Stimulated activated CD4-positive, alpha-beta T cell treated with anti-CD3 and anti-CD28 coated beads, Interleukin-1b, Interleukin-23, amount 100 ng/mL, for 24 hours (primary cell): Measurements from ENCODE around the gene USP9X.
A peak's percentile ranks its signal among the peaks of the same experiment; 100 is the strongest.
"Not testable (repeated sequence)": the region's sequence is repeated elsewhere in the genome, so short reads cannot be mapped to it uniquely, and the experiment has no call there.

ENCODE experiments used
- DNase-seq, 4 experiments: peaks; one replicate each; pipeline ENCODE4 v3.0.0-alpha.2; 2020; ENCODE audit warnings: low read depth in 4 of 4, low spot score in 1 of 4

Gene USP9X

DNA sequence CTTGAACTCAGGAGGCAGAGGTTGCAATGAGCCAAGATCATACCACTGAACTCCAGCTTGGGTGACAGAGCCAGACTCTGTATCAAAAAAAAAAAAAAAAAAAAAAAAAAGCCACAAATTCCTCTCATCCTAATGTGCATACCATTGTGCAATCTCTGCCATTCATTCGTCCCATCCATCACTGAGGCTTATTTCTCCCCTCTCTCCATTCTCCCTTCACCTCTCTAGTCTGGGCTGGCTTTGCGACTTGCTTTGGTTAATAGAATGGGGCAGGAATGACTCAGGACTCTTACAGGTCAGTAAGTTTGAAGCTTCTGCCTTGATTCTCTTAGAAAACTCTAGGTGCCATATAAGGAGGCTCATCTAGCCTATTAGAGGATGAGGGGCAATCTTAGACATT is 188.4 kb downstream of the USP9X start:
- DNase-seq, result no peak

DNA sequence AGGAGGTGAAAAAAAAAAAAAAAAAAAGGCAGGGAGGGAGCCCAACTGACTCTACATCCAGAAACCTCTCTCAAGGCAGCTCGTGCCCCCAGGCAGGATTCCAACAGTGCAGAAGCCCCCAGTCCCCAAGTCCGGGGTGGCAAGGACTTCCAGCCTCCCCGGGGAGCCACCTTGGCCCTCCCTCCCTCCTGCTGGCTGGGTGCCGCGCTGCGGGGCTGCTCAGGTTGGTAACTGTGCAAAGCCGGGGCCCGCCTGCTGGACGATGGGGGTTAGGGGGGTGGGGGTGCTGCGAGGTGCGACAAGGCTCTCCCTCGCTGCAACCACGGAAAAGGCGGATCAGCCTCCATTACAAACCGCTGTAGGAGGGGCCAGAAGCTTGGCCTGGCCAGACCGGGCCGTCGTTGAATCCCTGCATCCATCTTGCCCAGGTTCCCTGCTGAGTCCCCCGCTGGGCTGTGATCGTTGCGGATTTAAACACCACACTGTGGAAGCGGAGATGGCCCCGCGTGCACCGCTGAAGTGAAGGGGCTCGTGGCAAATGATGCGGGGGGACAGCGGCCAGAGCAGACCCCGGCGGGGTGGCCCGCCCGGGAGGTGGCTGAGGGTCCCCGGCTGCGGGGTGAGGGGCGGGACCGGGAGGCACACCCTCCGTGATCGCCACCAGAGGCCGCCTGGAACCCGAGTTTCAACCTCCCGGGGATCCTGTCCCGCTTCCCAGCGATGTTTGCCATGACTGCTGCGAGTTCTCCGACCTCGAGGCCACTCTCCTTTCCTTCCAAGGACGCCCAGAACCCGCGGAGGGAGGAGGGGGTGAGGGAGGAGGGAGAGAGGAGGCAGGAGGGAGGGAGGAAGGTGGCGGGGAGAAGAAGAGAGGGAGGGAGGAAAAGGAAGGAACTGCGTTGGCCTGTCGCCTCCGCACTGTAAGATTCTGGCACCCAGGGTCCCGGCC is 190.7 kb downstream of the USP9X start:
- DNase-seq, result peak in 3 of 4 experiments; percentile 26 to 33 (median 32)

- DNase-seq, result no peak
Observed at GRCh38 chrX:41276661-41277506, 191.6 kb downstream of the USP9X start.

- DNase-seq, result not testable (repeated sequence)
Observed at GRCh38 chrX:41282307-41282706, 197.1 kb downstream of the USP9X start.

DNA sequence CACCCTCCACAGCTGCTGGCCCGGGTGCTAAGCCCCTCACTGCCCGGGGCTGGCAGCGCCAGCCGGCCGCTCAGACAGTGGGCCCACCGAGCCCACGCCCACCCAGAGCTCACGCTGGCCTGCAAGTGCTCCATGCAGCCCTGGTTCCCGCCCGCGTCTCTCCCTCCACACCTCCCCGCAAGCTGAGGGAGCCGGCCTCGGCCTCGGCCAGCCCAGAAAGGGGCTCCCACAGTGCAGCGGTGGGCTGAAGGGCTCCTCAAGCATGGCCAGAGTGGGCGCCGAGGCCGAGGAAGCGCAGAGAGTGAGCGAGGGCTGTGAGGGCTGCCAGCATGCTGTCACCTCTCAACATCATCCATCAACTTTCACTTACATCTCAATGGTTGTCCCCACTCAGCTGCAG is 200.7 kb downstream of the USP9X start:
- DNase-seq, result not testable (repeated sequence)
